Measurements from ENCODE around the gene TAS2R60.
A peak's percentile ranks its signal among the peaks of the same experiment; 100 is the strongest.
"Not testable (repeated sequence)": the region's sequence is repeated elsewhere in the genome, so short reads cannot be mapped to it uniquely, and the experiment has no call there.

Gene TAS2R60

DNA sequence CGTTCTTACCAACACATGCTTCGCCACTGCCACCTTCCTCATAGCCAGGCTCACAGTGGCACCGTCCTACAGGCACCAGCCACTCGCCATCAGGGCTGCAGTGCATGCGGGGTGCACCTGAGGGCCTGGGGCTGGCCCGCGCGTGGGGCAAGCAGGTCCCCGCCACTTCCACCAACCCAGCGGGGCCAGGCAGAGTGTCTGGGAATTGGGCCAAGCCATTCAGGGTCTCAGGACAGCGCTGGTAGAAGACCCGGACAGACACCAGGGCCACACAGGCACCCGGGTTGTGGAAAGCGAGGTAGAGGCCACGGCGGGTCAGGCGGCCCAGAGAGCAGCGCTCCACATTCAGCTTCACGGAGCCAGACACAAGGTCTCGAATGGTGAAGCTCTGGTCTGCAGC lies 43.6 kb upstream of the TAS2R60 start:
- Histone ChIP-seq H3K4me1 (ENCODE audit: control insufficient read depth, insufficient read depth, low read length, poor library complexity, severe bottlenecking) (peaks cover 3% of the 10 kb centered on the region), H3K4me3 (ENCODE audit: extremely low read depth, insufficient read depth, low read length, poor library complexity, severe bottlenecking) (no peak overlapping the region), H3K27ac (ENCODE audit: low read depth, low read length, severe bottlenecking) (no peak overlapping the region), H3K9me3 (ENCODE audit: control insufficient read depth, low read length) (no peaks in the 10 kb centered on the region), H3K36me3 (ENCODE audit: control insufficient read depth, insufficient read depth, low read length) (no peaks in the 10 kb centered on the region)
- WGBS, 2 experiments (ENCODE audit: insufficient coverage in 2 of 2) = 92 to 96% methylated on average over 12 to 16 of the region's 20 CpGs

DNA sequence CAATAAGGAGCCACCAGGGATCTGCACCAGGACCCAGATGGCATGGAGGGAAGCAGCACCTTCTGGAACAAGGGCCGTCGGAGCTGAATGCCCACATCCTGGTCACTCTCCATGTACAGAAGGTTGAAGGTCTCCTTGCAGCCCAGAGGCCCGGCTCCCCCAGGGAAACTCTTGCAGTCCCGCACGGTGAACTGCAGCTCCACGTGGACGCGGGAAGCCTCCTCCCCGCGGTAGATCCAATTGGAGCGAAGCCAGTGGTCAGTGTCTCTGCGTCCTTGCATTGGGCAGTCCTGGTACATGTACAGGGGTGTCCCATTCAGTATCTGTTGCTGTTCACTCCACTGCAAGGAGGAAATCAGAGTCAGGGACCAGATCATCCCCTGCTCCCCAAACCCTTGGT lies 42.0 kb upstream of the TAS2R60 start:
- Histone ChIP-seq H3K36me3 (ENCODE audit: control insufficient read depth, insufficient read depth, low read length) (no peaks in the 10 kb centered on the region), H3K4me1 (ENCODE audit: control insufficient read depth, insufficient read depth, low read length, poor library complexity, severe bottlenecking) (no peaks in the 10 kb centered on the region), H3K27ac (ENCODE audit: low read depth, low read length, severe bottlenecking) (no peak overlapping the region), H3K9me3 (ENCODE audit: control insufficient read depth, low read length) (no peaks in the 10 kb centered on the region), H3K4me3 (ENCODE audit: extremely low read depth, insufficient read depth, low read length, poor library complexity, severe bottlenecking) (no peak overlapping the region)
- 95 to 100% methylated on average over 10 to 12 of the region's 12 CpGs for WGBS, 2 experiments (ENCODE audit: insufficient coverage in 2 of 2)

DNA sequence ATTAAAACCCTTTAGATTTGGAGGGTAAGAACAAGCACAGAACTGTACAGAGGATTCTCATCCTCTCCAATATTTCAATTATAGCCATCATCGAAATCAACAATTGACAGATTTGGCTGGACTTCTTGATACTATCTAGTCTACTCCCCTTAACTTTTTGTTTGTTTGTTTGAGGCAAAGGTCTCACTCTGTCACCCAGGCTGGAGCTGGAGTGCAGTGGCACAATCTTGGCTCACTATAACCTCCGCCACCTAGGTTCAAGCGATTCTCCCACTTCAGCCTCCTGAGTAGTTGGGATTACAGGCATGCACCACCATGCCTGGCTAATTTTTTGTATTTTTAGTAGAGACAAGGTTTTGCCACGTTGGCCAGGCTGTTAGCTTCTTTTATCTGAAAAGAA lies 41.0 kb upstream of the TAS2R60 start:
- not testable (repeated sequence) for H3K9me3 ChIP-seq (ENCODE audit: control insufficient read depth, low read length); H3K27ac ChIP-seq (ENCODE audit: low read depth, low read length, severe bottlenecking); H3K4me1 ChIP-seq (ENCODE audit: control insufficient read depth, insufficient read depth, low read length, poor library complexity, severe bottlenecking); H3K36me3 ChIP-seq (ENCODE audit: control insufficient read depth, insufficient read depth, low read length); H3K4me3 ChIP-seq (ENCODE audit: extremely low read depth, insufficient read depth, low read length, poor library complexity, severe bottlenecking)
- WGBS, 2 experiments (ENCODE audit: insufficient coverage in 2 of 2) = 88 to 95% methylated on average over 3 of the region's 4 CpGs

DNA sequence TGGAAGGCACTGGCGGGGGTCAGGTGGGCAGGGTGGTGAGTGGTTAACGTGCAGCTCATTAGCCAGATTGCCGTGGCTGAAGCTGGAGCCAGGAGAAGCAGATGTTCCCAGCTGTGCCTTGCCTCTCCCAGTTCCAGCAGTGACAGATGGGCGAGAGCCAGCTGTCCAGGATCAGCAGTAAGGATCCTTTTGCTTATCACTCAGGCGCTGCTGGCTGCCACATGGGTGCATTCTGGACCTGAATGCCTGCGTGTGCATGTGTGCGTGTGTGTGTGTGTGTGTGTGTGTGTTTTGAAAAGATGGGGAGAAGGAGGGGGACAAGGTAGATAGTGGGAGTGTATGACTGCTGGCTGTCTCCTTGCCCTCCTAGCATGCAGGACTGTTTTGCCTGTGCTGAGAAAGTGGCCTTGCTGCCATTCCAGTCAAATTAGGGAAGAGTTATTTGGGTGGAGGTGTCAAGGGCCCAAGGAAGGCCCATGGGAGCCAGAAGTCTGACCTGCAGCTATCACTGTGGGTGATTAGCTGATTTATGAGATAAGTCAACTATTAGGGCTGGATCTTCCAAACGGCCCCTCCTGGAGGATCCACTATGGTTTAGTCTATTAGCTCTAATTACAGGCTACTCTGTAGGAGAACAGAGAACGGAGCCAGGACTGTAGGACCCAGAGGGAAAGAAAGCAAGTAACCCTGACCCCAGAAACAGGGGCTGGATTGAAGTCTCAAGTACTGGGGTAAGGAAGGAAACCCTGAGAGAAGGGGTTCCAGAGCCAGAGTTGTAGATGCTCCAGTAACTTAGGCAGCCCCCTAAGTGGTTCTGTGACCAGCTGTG lies 37.9 kb upstream of the TAS2R60 start:
- no peak overlapping the region for H3K27ac ChIP-seq (ENCODE audit: low read depth, low read length, severe bottlenecking)
- no peak overlapping the region for H3K4me3 ChIP-seq (ENCODE audit: extremely low read depth, insufficient read depth, low read length, poor library complexity, severe bottlenecking)
- H3K36me3 ChIP-seq (ENCODE audit: control insufficient read depth, insufficient read depth, low read length) = no peaks in the 10 kb centered on the region
- H3K4me1 ChIP-seq (ENCODE audit: control insufficient read depth, insufficient read depth, low read length, poor library complexity, severe bottlenecking) = peaks cover 24% of the 10 kb centered on the region
- no peaks in the 10 kb centered on the region for H3K9me3 ChIP-seq (ENCODE audit: control insufficient read depth, low read length)
- WGBS, 2 experiments (ENCODE audit: insufficient coverage in 2 of 2) = 69 to 78% methylated on average over 7 to 8 of the region's 9 CpGs

DNA sequence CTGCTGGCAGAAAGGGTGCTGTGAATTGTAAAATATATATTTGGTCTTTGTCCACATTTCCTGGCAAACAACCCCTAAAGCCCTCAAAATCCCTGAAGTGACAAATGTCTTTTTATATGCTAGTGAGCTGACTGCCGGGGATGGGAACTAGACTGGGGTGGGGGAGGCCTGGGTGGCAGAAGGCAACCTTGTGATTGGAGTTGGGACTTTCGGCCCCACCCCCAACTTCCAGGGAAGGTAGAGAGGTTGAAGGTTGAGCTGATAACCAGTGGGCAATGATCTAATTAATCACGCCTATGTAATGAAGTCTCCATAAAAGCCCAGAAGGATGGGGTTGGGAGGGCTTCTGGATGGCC lies 37.3 kb upstream of the TAS2R60 start:
- WGBS, 2 experiments (ENCODE audit: insufficient coverage in 2 of 2) = 72% methylated on average over 2 of the region's 3 CpGs; no CpG with 5 or more reads in 1 of the 2 experiments
- H3K9me3 ChIP-seq (ENCODE audit: control insufficient read depth, low read length) = no peaks in the 10 kb centered on the region
- no peak overlapping the region for H3K4me3 ChIP-seq (ENCODE audit: extremely low read depth, insufficient read depth, low read length, poor library complexity, severe bottlenecking)
- no peak overlapping the region for H3K27ac ChIP-seq (ENCODE audit: low read depth, low read length, severe bottlenecking)
- no peaks in the 10 kb centered on the region for H3K36me3 ChIP-seq (ENCODE audit: control insufficient read depth, insufficient read depth, low read length)
- H3K4me1 ChIP-seq (ENCODE audit: control insufficient read depth, insufficient read depth, low read length, poor library complexity, severe bottlenecking) = peaks cover 28% of the 10 kb centered on the region

DNA sequence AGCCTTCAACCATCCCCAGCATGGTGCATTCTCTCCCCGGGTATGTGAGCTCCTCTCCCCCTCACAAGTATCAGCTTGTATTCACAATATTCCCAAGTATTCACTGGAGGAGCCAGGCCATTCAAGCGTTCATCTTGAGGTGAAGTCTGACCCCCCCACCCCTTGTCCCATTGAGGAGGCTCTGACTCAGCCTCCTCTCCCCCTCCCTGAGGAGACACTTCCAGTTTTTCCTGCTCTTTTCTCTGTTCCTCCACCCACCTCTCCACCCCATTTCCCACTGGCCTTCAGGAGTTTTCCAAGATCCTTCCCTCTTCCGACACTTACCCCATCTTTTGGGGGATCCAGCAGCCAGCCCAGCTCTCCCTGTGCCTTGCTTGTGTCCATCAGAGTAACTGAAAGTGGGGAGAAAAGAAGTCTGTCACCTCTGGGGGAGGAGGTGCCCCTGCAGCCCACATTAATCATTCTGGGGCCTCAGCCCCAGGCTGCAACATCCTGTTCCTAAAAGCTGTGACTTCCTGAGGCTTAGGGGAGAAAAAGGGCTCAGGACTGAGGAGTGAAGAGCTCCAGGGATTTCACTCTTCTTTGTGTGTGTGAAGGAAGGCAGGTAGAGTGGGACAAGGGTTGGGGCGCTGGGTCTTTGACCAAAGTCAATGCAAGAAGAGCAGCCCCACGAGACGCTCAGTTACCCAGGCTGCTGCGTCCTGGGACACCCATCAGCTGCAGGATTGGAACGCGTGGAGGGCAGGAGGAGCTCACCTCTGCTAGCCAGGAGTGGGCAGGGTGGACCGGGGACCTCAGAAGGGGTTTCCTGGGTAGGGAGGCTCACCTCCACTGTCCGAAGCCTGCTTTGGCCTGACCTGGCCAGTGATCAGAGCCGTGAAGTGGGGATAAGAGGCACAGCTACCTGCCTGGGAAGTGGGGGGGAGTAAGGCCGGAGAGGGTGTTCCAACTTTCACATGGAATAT lies 35.7 kb upstream of the TAS2R60 start:
- Histone ChIP-seq H3K9me3 (ENCODE audit: control insufficient read depth, low read length) (no peaks in the 10 kb centered on the region), H3K27ac (ENCODE audit: low read depth, low read length, severe bottlenecking) (peak overlapping the region; percentile 23), H3K4me3 (ENCODE audit: extremely low read depth, insufficient read depth, low read length, poor library complexity, severe bottlenecking) (peak overlapping the region; percentile 21), H3K36me3 (ENCODE audit: control insufficient read depth, insufficient read depth, low read length) (no peaks in the 10 kb centered on the region), H3K4me1 (ENCODE audit: control insufficient read depth, insufficient read depth, low read length, poor library complexity, severe bottlenecking) (peaks cover 34% of the 10 kb centered on the region)
- 24 to 27% methylated on average over 4 to 11 of the region's 13 CpGs for WGBS, 2 experiments (ENCODE audit: insufficient coverage in 2 of 2)

DNA sequence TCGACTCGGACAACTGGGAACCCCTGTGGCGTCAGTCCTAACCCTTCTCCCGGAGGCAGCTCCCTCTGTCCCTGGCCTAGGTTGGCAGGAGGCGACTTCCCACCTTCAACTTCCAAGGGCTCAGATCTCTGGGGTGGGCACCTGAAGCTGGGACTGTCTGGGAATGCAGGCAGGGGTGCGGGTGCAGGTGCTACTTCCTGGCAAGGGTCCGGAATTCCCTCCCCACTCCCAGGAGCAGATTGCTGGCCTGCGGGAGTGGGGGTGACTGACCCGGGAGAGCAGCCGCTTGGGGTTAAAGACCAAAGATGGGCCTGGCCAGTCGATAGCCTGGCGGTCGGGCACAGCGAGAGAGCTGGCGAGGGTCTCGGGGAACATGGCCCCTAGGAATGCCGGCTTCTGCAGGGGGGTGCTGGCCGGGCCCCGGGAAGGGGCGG lies 35.0 kb upstream of the TAS2R60 start:
- Histone ChIP-seq H3K36me3 (ENCODE audit: control insufficient read depth, insufficient read depth, low read length) (no peaks in the 10 kb centered on the region), H3K4me1 (ENCODE audit: control insufficient read depth, insufficient read depth, low read length, poor library complexity, severe bottlenecking) (peaks cover 34% of the 10 kb centered on the region), H3K9me3 (ENCODE audit: control insufficient read depth, low read length) (no peaks in the 10 kb centered on the region), H3K27ac (ENCODE audit: low read depth, low read length, severe bottlenecking) (no peak overlapping the region), H3K4me3 (ENCODE audit: extremely low read depth, insufficient read depth, low read length, poor library complexity, severe bottlenecking) (peak overlapping the region; percentile 21)
- WGBS, 2 experiments (ENCODE audit: insufficient coverage in 2 of 2) = 10 to 16% methylated on average over 12 to 13 of the region's 20 CpGs

DNA sequence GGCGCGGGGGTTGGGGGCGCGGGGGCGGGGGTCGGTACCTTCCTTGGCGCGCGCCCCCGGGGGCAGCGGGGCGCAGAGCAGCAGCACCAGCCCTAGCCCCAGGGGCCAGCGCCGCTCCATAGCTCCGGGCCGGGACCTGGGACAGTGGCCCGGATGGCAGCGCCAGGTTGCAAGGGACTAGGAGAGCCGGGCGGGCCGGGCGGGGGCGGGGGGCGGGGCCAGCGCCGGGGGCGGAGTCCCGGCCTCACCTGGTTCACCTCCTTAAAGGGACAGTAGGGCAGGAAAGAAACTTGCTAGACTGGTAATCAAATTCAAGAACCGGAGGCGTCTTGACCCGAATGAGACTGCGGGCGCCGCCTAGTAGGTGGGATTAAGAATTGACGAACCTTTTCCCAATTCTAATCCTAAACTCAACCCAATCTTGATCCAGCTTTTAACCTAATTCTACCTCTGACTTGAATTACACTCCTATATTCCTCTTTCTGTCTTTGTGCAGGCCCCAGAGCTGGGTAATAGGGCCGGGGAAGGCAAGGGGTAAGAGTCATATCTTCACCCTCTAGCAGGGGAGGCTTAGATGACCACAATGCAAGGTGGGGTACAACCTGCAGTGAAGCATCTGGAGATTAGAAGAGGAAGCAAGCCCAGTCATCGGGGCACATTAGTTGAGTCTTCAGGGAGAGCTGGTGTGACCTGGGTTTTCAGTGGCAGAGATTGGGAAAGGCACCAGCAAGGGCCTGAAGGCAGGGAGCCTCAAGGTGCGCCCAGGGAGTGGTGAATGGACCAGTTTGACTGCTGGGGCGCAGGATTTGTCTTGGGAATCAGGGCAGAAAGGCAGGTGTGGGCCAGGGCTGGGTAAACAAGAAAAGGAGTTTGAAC lies 34.3 kb upstream of the TAS2R60 start, which contains the start of gene EPHA1:
Gene EPHA1, minus strand, starts transcription at position 171 of the 876 bp plus-strand sequence. Its CDS starts 51 bp downstream, at position 120.
- H3K9me3 ChIP-seq (ENCODE audit: control insufficient read depth, low read length) = no peaks in the 10 kb centered on the region
- H3K4me1 ChIP-seq (ENCODE audit: control insufficient read depth, insufficient read depth, low read length, poor library complexity, severe bottlenecking) = peaks cover 34% of the 10 kb centered on the region
- peak within 1 kb of the TSS; percentile 10 for H3K27ac ChIP-seq (ENCODE audit: low read depth, low read length, severe bottlenecking)
- WGBS, 2 experiments (ENCODE audit: insufficient coverage in 2 of 2) = 13 to 17% methylated on average over 5 to 21 of the region's 39 CpGs
- H3K36me3 ChIP-seq (ENCODE audit: control insufficient read depth, insufficient read depth, low read length) = no peaks in the 10 kb centered on the region
- peak within 1 kb of the TSS; percentile 21 for H3K4me3 ChIP-seq (ENCODE audit: extremely low read depth, insufficient read depth, low read length, poor library complexity, severe bottlenecking)

DNA sequence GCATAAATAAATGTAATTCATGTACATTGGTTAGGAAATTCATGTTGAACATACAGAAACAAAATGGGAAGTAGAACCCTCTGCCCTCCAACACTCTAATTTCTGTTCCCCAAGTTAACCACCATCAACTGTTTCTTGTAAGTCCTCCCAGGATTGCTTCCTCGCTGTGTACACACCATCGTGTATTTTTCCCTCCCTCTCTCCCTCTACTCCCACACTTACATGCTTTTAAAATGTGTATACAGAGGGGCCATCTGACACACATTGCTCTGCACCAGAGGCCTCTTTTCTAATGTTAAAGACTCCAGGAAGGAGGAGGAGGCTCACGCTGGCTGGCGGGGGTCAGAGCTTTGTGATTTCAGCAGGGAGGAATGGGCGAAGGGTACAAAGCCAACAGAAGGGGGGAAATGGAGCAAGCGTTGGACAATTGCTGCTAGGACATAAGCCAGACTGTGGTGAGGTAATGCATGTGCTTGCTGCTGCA lies 32.7 kb upstream of the TAS2R60 start:
- no peak overlapping the region for H3K27ac ChIP-seq (ENCODE audit: low read depth, low read length, severe bottlenecking)
- 21 to 36% methylated on average over 2 to 4 of the region's 6 CpGs for WGBS, 2 experiments (ENCODE audit: insufficient coverage in 2 of 2)
- no peaks in the 10 kb centered on the region for H3K9me3 ChIP-seq (ENCODE audit: control insufficient read depth, low read length)
- peaks cover 34% of the 10 kb centered on the region for H3K4me1 ChIP-seq (ENCODE audit: control insufficient read depth, insufficient read depth, low read length, poor library complexity, severe bottlenecking)
- H3K4me3 ChIP-seq (ENCODE audit: extremely low read depth, insufficient read depth, low read length, poor library complexity, severe bottlenecking) = no peak overlapping the region
- H3K36me3 ChIP-seq (ENCODE audit: control insufficient read depth, insufficient read depth, low read length) = no peaks in the 10 kb centered on the region

All from mesodermal cell (in vitro differentiated cells).